ENCODE measurements around the gene SGSH.

- TF ChIP-seq CSRNP3 (CRISPR knock-in tag; IDR thresholded peaks at IDR 0.05), result no peak
- no peak for TF ChIP-seq ESRRG (CRISPR knock-in tag; IDR thresholded peaks at IDR 0.05)
- TF ChIP-seq ZFP3 (CRISPR knock-in tag; IDR thresholded peaks at IDR 0.05), result no peak
- no peak for TF ChIP-seq PATZ1 (CRISPR knock-in tag; IDR thresholded peaks at IDR 0.05; ENCODE audit: borderline replicate concordance)
- no peak for TF ChIP-seq OSR1 (CRISPR knock-in tag; IDR thresholded peaks at IDR 0.05)
- no peak for TF ChIP-seq ZNF565 (CRISPR knock-in tag; conservative IDR thresholded peaks at IDR 0.05; ENCODE audit: low read depth)
- TF ChIP-seq CREB5 (CRISPR knock-in tag; IDR thresholded peaks at IDR 0.05; ENCODE audit: low read depth), result no peak
- no peak for TF ChIP-seq TSHZ2 (CRISPR knock-in tag; IDR thresholded peaks at IDR 0.05)
These were observed 37.9 kb downstream of the SGSH start for GRCh38 chr17:80182118-80182844.

Measured in SK-N-SH treated with all-trans-retinoic acid at 6 μM for 48 hours (cell line).